ENCODE data around the gene RFPL2. TPM values are rescaled to one million over a fixed set of nuclear protein-coding genes. Genes with fewer than 3 reads are reported as not detected.

RFPL2 gene
- total RNA-seq, 1 experiment from 2014 or later: not detected

DNA sequence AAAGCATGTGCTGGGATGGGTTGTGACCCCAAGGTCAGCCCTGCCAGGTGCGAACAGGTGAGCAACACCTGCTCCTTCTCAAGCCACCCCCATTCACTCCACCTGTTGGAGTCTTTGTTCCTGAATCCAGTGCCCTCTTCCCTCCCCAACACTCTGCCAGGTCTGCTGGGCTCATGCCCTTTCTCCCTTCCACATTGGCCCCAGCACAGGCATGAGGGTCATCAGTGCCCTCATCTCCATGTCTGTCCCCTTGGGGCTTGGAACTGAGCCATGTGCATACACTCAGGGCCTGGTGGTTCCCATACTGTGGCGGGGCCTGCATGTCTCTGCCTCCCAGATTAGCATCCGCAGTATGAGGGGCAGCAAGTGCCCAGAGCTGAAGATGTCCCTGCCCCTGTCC lies 19.1 kb downstream of the RFPL2 start:
- no peaks in the 10 kb centered on the region for H3K36me3 ChIP-seq (ENCODE audit: low read depth, low read length)
- H3K4me1 ChIP-seq (ENCODE audit: insufficient read depth, low read length): no peaks in the 10 kb centered on the region
- H3K4me3 ChIP-seq (ENCODE audit: low read length): no peak overlapping the region
- H3K4me2 ChIP-seq (ENCODE audit: low read length): no peak overlapping the region
- peaks cover 5% of the 10 kb centered on the region for H3K27me3 ChIP-seq (ENCODE audit: low read length)
- CTCF ChIA-PET: no interaction called here
- H3K9ac ChIP-seq (ENCODE audit: low read length): no peak overlapping the region
- no peak for ATAC-seq
- no peak overlapping the region for H2AFZ ChIP-seq (ENCODE audit: low read length)
- DNase-seq: no peak
- H3K9me3 ChIP-seq (ENCODE audit: low read length): no peaks in the 10 kb centered on the region
- no peaks in the 10 kb centered on the region for H3F3A ChIP-seq (ENCODE audit: low read length, unreplicated experiment)
- H3K27ac ChIP-seq (ENCODE audit: low read length): no peak overlapping the region
- intact Hi-C loops (cut with micrococcal nuclease): no loop called here
- no peak for TF ChIP-seq EZH2 (IDR thresholded peaks at IDR 0.05; ENCODE audit: low read length, unreplicated experiment)
- BruUV-seq (replicated peaks): no TSS peak
- no peaks in the 10 kb centered on the region for H4K20me1 ChIP-seq (ENCODE audit: low read length)
- no peaks in the 10 kb centered on the region for H3K79me2 ChIP-seq (ENCODE audit: low read length)
- POLR2A ChIA-PET (ENCODE audit: unreplicated experiment): no interaction called here
- H3K9me2 ChIP-seq (replicated peaks; ENCODE audit: low read length): no peaks in the 10 kb centered on the region

GRCh38 chr22:32183625-32184024 lies 21.2 kb downstream of the RFPL2 start:
- ChIA-PET POLR2A (ENCODE audit: unreplicated experiment) (no interaction called here), CTCF (no interaction called here)
- H3K9me3 ChIP-seq (ENCODE audit: low read length): no peaks in the 10 kb centered on the region
- H3K9ac ChIP-seq (ENCODE audit: low read length): no peak overlapping the region
- no peaks in the 10 kb centered on the region for H3F3A ChIP-seq (ENCODE audit: low read length, unreplicated experiment)
- H3K9me2 ChIP-seq (replicated peaks; ENCODE audit: low read length): no peaks in the 10 kb centered on the region
- H3K79me2 ChIP-seq (ENCODE audit: low read length): no peaks in the 10 kb centered on the region
- TF ChIP-seq EZH2 (IDR thresholded peaks at IDR 0.05; ENCODE audit: low read length, unreplicated experiment) (no peak), EZH2phosphoT487 (IDR thresholded peaks at IDR 0.05; ENCODE audit: borderline replicate concordance, low read length) (no peak)
- TF ChIP-seq, protein P1, sequence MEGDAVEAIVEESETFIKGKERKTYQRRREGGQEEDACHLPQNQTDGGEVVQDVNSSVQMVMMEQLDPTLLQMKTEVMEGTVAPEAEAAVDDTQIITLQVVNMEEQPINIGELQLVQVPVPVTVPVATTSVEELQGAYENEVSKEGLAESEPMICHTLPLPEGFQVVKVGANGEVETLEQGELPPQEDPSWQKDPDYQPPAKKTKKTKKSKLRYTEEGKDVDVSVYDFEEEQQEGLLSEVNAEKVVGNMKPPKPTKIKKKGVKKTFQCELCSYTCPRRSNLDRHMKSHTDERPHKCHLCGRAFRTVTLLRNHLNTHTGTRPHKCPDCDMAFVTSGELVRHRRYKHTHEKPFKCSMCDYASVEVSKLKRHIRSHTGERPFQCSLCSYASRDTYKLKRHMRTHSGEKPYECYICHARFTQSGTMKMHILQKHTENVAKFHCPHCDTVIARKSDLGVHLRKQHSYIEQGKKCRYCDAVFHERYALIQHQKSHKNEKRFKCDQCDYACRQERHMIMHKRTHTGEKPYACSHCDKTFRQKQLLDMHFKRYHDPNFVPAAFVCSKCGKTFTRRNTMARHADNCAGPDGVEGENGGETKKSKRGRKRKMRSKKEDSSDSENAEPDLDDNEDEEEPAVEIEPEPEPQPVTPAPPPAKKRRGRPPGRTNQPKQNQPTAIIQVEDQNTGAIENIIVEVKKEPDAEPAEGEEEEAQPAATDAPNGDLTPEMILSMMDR (conservative IDR thresholded peaks at IDR 0.05; ENCODE audit: low read depth, low read length): no peak
- BruUV-seq (replicated peaks): no TSS peak
- no peak overlapping the region for H3K4me3 ChIP-seq (ENCODE audit: low read length)
- no peak overlapping the region for H2AFZ ChIP-seq (ENCODE audit: low read length)
- intact Hi-C loops (cut with micrococcal nuclease): no loop called here
- H3K27me3 ChIP-seq (ENCODE audit: low read length): peaks cover 5% of the 10 kb centered on the region
- H3K4me2 ChIP-seq (ENCODE audit: low read length): no peak overlapping the region
- H3K36me3 ChIP-seq (ENCODE audit: low read depth, low read length): no peaks in the 10 kb centered on the region
- no peaks in the 10 kb centered on the region for H4K20me1 ChIP-seq (ENCODE audit: low read length)
- ATAC-seq (no peak), DNase-seq (no peak)
- no peaks in the 10 kb centered on the region for H3K4me1 ChIP-seq (ENCODE audit: insufficient read depth, low read length)
- H3K27ac ChIP-seq (ENCODE audit: low read length): no peak overlapping the region

GRCh38 chr22:32181043-32181442 lies 23.8 kb downstream of the RFPL2 start:
- TF ChIP-seq, protein P1 (conservative IDR thresholded peaks at IDR 0.05; ENCODE audit: low read depth, low read length): no peak
- TF ChIP-seq EZH2phosphoT487 (IDR thresholded peaks at IDR 0.05; ENCODE audit: borderline replicate concordance, low read length) (no peak), EZH2 (IDR thresholded peaks at IDR 0.05; ENCODE audit: low read length, unreplicated experiment) (no peak)
- DNase-seq (no peak), ATAC-seq (no peak)
- no peak overlapping the region for H3K27ac ChIP-seq (ENCODE audit: low read length)
- no peaks in the 10 kb centered on the region for H3K36me3 ChIP-seq (ENCODE audit: low read depth, low read length)
- H3K79me2 ChIP-seq (ENCODE audit: low read length): no peaks in the 10 kb centered on the region
- peaks cover 5% of the 10 kb centered on the region for H3K27me3 ChIP-seq (ENCODE audit: low read length)
- H3K4me3 ChIP-seq (ENCODE audit: low read length): no peak overlapping the region
- intact Hi-C loops (cut with micrococcal nuclease): no loop called here
- H2AFZ ChIP-seq (ENCODE audit: low read length): no peak overlapping the region
- no peaks in the 10 kb centered on the region for H3K4me1 ChIP-seq (ENCODE audit: insufficient read depth, low read length)
- no peak overlapping the region for H3K4me2 ChIP-seq (ENCODE audit: low read length)
- BruUV-seq (replicated peaks): no TSS peak
- no peak overlapping the region for H3K9ac ChIP-seq (ENCODE audit: low read length)
- H4K20me1 ChIP-seq (ENCODE audit: low read length): no peaks in the 10 kb centered on the region
- ChIA-PET POLR2A (ENCODE audit: unreplicated experiment) (no interaction called here), CTCF (no interaction called here)
- no peaks in the 10 kb centered on the region for H3K9me2 ChIP-seq (replicated peaks; ENCODE audit: low read length)
- H3F3A ChIP-seq (ENCODE audit: low read length, unreplicated experiment): no peaks in the 10 kb centered on the region
- H3K9me3 ChIP-seq (ENCODE audit: low read length): no peaks in the 10 kb centered on the region

Data from PC-3 (cell line).